ENCODE measurements around the gene RNF151.

- no peak for TF ChIP-seq CTCF (IDR thresholded peaks at IDR 0.05)
- TF ChIP-seq POLR2A (IDR thresholded peaks at IDR 0.05), result no peak
- no peak for TF ChIP-seq EP300 (IDR thresholded peaks at IDR 0.05)
Observed at GRCh38 chr16:1924095-1924494, 42.6 kb upstream of the RNF151 start.

Data from suprapubic skin (tissue), 3 donors.